ENCODE measurements around the gene RBM47. TPM values are rescaled to one million over a fixed set of nuclear protein-coding genes. Genes with fewer than 3 reads are reported as not detected.
A peak's percentile ranks its signal among the peaks of the same experiment; 100 is the strongest.

The RBM47 gene
- total RNA-seq (2013; cell fraction: nucleolus; rRNA removed): 158 and 160 TPM in 2 replicates
- total RNA-seq (2014; rRNA removed): 40.6 and 43.1 TPM in 2 replicates
- total RNA-seq (2014; rRNA removed; fragmentation: Illumina TruSeq; extraction: Trizol): 23.7 and 24.4 TPM in 2 replicates
- total RNA-seq (2021): 43.0 and 45.0 TPM in 2 replicates
- polyA plus RNA-seq (2011; ENCODE audit: low read depth): 12.4 TPM
- 21.8 and 23.6 TPM in 2 replicates for polyA plus RNA-seq (2011; rRNA removed)
- 25.9 and 36.2 TPM in 2 replicates for polyA plus RNA-seq (2011; cell fraction: cytosol; rRNA removed)
- polyA plus RNA-seq (2011; cell fraction: nucleus; rRNA removed): 29.5 and 41.9 TPM in 2 replicates
- 12.3 and 16.9 TPM in 2 replicates for polyA plus RNA-seq (2012)
- polyA plus RNA-seq (2014; fragmentation: Illumina TruSeq; extraction: Trizol): 16.9 and 18.1 TPM in 2 replicates
- 10 to 100 TPM in 1 of 2 experiments, 1 to 10 TPM in 1; 7.9 to 10.1 TPM for polyA plus RNA-seq (2014; fragmentation: Nextera tagmentation; extraction: Ambion mirVana)
- polyA plus RNA-seq (2014; rRNA removed): 33.6 and 37.1 TPM in 2 replicates
- 10 to 100 TPM; 40.5 to 40.6 TPM for polyA plus RNA-seq (2016; fragmentation: Nextera tagmentation; extraction: Ambion mirVana)
- polyA minus RNA-seq (2011; rRNA and poly(A)+ RNA removed): 32.3 and 53.0 TPM in 2 replicates
- polyA minus RNA-seq (2011; cell fraction: cytosol; rRNA and poly(A)+ RNA removed): 22.3 and 26.3 TPM in 2 replicates
- polyA minus RNA-seq (2011; cell fraction: nucleus; rRNA and poly(A)+ RNA removed): 31.8 and 53.8 TPM in 2 replicates
- Bru-seq, nascent RNA: percentile 91 among the genes with signal in this experiment
- percentile 90 among the genes with signal in this experiment for BruChase-seq, experiment 1, labeled RNA remaining after a 6-hour chase
- percentile 91 among the genes with signal in this experiment for BruChase-seq, experiment 2, labeled RNA remaining after a 2-hour chase
- long read RNA-seq, experiment 1, full-length matches to known transcripts: 2 of 9 reads
- long read RNA-seq, experiment 1, partial matches to known transcripts: 0 of 9 reads
- long read RNA-seq, experiment 1, other reads (novel, unspliced or antisense): 7 of 9 reads
- long read RNA-seq, experiment 2, full-length matches to known transcripts: 2 of 29 reads
- long read RNA-seq, experiment 2, partial matches to known transcripts: 3 of 29 reads
- long read RNA-seq, experiment 2, other reads (novel, unspliced or antisense): 24 of 29 reads

DNA sequence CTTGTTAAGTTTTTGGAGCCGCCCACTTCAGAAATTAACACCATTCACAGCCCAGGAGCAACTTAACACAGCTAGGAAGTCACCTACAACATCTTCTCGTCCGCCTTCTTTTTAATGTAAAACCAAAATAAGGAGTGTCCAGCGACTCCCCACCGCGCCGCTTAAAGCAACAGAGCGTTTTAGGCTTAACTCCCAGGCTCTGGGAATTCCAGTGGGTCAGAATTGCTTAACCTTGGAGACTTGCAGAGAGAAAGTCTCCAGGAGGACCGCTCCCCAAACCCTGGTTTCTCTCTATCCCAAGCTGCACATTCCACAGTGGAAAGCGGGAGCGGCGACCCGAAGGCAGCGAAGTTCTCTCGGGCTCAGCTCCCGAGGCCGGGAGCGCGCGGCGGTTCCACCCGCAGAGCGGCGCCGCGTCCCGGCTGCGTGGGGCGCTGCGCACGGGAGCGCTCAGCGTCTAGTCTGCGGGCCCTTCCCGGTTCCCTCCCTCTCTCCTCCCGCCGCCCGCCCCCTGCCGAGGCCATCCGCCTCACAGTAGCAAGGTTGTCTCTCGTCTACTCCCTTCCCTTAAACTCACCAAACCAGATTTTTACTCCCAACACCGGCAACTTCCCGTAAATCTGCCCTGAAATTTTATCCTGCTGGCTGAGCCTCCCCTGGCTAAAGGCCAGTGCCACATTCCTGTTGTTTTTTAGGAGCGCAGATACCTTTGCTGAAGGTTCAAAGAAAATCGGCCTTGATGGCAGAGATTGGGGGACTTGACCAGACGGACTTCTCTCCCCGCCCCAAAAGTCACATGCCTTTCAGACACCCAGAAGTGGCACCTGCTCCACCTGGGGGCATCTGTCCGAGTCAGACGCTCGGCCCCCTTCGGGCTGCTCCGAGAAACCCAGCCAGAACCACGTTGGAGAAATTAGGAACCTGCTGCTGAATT is at the start of gene RBM47:
RBM47 (minus strand) TSS at position 464 of the 934 bp plus-strand sequence. CDS start 190,971 bp downstream, outside the sequence.
- no TSS peak for BruUV-seq (replicated peaks)
- Histone ChIP-seq H3K79me2 (ENCODE audit: control insufficient read depth, insufficient read depth, low read length) (peaks cover 61% of the 10 kb centered on the region), H3K9me3 (replicated peaks; ENCODE audit: control insufficient read depth, insufficient read depth, low read length) (no peaks in the 10 kb centered on the region), H3K4me3 (peak within 1 kb of the TSS; percentile 94), H3K9ac (ENCODE audit: control insufficient read depth, insufficient read depth, low read length) (peak within 1 kb of the TSS; percentile 99), H3K27ac (ENCODE audit: control insufficient read depth, insufficient read depth) (peak within 1 kb of the TSS; percentile 92), H3K36me3 (ENCODE audit: control insufficient read depth in 2 of 2, insufficient read depth in 2 of 2, low read length in 1 of 2) (peaks cover 0 to 4% of the 10 kb centered on the region in 2 experiments; a peak in 3 of 4 replicates), H3K4me2 (ENCODE audit: control insufficient read depth, insufficient read depth) (peak within 1 kb of the TSS; percentile 77), H4K20me1 (ENCODE audit: control insufficient read depth, insufficient read depth) (no peaks in the 10 kb centered on the region), H3K27me3 (replicated peaks in 1 of 2; ENCODE audit: control insufficient read depth in 2 of 2, insufficient read depth in 2 of 2, low read length in 1 of 2) (no peaks in the 10 kb centered on the region), H3K4me1 (ENCODE audit: control insufficient read depth, insufficient read depth, low read length) (peaks cover 10% of the 10 kb centered on the region), H2AFZ (ENCODE audit: control insufficient read depth, low read depth, low read length) (peak within 1 kb of the TSS; percentile 73)
- FAIRE-seq (no peak), DNase-seq (ENCODE audit: low read depth, low spot score) (no peak), ATAC-seq (peak; percentile 72)
- in situ Hi-C loops (cut with MboI): no loop called here
- ChIA-PET CTCF (interaction anchor here (0.9 to 4.5 kb wide), 9 partner anchors 27 to 89 kb away, joined by 3 to 22 read pairs (median 4); no protein-coding TSS in a partner anchor), RAD21 (ENCODE audit: unreplicated experiment) (interaction anchor here (0.6 to 8.5 kb wide), 12 partner anchors 27 to 304 kb away, joined by 3 to 82 read pairs (median 4); no protein-coding TSS in a partner anchor), POLR2A (interaction anchor here (0.5 to 7.0 kb wide), 9 partner anchors 8 to 1602 kb away, joined by 3 to 80 read pairs (median 4); no protein-coding TSS in a partner anchor), SMC1A (ENCODE audit: uncharacterized antibody, unreplicated experiment) (interaction anchor here (0.7 to 12.9 kb wide), 20 partner anchors 8 to 320 kb away, joined by 3 to 215 read pairs (median 4); no protein-coding TSS in a partner anchor)
- intact Hi-C loops (cut with micrococcal nuclease; ENCODE audit: unreplicated experiment): loop anchor here (2.0 to 10.0 kb wide), 2 partner anchors 27 to 165 kb away; no protein-coding TSS in a partner anchor
- 2% methylated on average over 46 of the region's 53 CpGs for WGBS (ENCODE audit: insufficient coverage, insufficient replicate concordance, low lambda C conversion rate, missing lambda C conversion rate)
- TF ChIP-seq RB1 (IDR thresholded peaks at IDR 0.05; ENCODE audit: borderline replicate concordance) (no peak), RELB (IDR thresholded peaks at IDR 0.05; ENCODE audit: low read depth) (peak; percentile 8; the same call in 1 of the 2 replicates), KLF5 (IDR thresholded peaks at IDR 0.05; ENCODE audit: partially characterized antibody) (no peak), RCOR1 (conservative IDR thresholded peaks at IDR 0.05; ENCODE audit: low read depth, low read length) (no peak), FOXK2 (IDR thresholded peaks at IDR 0.05) (no peak), FOS (IDR thresholded peaks at IDR 0.05; ENCODE audit: borderline replicate concordance, extremely low read depth, insufficient read length) (no peak), IKZF1 (conservative IDR thresholded peaks at IDR 0.05) (peak; percentile 90), NR2C1 (IDR thresholded peaks at IDR 0.05) (no peak), GABPA (IDR thresholded peaks at IDR 0.05; ENCODE audit: low read depth) (no peak), CHD4 (IDR thresholded peaks at IDR 0.05) (no peak), MEF2B (IDR thresholded peaks at IDR 0.05; ENCODE audit: partially characterized antibody, poor library complexity, severe bottlenecking) (no peak), LARP7 (IDR thresholded peaks at IDR 0.05) (no peak; the same call in 1 of the 2 replicates)
- TF ChIP-seq, protein P1, sequence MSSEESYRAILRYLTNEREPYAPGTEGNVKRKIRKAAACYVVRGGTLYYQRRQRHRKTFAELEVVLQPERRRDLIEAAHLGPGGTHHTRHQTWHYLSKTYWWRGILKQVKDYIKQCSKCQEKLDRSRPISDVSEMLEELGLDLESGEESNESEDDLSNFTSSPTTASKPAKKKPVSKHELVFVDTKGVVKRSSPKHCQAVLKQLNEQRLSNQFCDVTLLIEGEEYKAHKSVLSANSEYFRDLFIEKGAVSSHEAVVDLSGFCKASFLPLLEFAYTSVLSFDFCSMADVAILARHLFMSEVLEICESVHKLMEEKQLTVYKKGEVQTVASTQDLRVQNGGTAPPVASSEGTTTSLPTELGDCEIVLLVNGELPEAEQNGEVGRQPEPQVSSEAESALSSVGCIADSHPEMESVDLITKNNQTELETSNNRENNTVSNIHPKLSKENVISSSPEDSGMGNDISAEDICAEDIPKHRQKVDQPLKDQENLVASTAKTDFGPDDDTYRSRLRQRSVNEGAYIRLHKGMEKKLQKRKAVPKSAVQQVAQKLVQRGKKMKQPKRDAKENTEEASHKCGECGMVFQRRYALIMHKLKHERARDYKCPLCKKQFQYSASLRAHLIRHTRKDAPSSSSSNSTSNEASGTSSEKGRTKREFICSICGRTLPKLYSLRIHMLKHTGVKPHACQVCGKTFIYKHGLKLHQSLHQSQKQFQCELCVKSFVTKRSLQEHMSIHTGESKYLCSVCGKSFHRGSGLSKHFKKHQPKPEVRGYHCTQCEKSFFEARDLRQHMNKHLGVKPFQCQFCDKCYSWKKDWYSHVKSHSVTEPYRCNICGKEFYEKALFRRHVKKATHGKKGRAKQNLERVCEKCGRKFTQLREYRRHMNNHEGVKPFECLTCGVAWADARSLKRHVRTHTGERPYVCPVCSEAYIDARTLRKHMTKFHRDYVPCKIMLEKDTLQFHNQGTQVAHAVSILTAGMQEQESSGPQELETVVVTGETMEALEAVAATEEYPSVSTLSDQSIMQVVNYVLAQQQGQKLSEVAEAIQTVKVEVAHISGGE (CRISPR knock-in tag; IDR thresholded peaks at IDR 0.05): no peak

Data from GM12878 (cell line).